DMS114 treated with DMSO at 0.1 percent for 48 hours (cell line): ENCODE data around the gene NPC1.
"Not testable (repeated sequence)": the region's sequence is repeated elsewhere in the genome, so short reads cannot be mapped to it uniquely, and the experiment has no call there.

Experiments
- DNase-seq: peaks from one replicate; lab custom pipeline; 2025; ENCODE audit not compliant: unreplicated experiment; lab: John Stamatoyannopoulos, UW

Gene NPC1

DNA sequence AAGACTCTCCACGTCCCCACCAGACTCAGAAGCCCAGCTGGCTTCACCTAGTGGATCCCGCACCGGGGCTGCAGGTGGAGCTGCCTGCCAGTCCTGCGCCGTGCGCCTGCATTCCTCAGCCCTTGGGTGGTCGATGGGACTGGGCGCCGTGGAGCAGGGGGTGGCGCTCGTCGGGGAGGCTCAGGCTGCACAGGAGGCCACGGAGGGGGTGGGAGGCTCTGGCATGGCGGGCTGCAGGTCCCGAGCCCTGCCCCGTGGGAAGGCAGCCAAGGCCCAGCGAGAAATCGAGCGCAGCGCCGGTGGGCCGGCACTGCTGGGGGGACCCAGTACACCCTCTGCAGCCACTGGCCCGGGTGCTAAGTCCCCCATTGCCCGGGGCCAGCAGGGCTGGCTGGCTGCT is 8.8 kb downstream of the NPC1 start:
- DNase-seq, result not testable (repeated sequence)

GRCh38 chr18:23575309-23575651 is 11.0 kb downstream of the NPC1 start:
- no peak for DNase-seq

- DNase-seq, result no peak
Observed at GRCh38 chr18:23574611-23575308, 11.5 kb downstream of the NPC1 start.

GRCh38 chr18:23573626-23574431 is 12.5 kb downstream of the NPC1 start:
- DNase-seq, result no peak

- no peak for DNase-seq
Observed at GRCh38 chr18:23573020-23573419, 13.3 kb downstream of the NPC1 start.

DNA sequence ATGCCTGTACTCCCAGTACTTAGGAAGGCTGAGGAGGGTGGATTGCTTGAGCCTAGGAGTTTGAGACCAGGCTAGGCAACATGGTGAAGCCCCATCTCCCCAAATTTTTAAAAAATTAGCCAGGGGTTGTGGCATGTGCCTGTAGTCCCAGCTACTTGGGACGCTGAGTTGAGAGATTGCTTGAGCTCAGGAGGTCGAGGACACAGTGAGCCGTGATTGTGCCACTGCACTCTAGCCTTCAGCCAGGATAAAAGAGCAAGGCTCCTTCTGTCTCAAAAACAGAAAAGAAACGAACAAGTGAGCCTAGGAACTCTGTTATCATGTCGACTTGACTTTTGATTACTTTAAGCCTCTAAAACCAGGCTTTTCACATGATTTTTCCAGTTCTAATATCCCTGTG is 13.7 kb downstream of the NPC1 start:
- no peak for DNase-seq

GRCh38 chr18:23572012-23572411 is 14.3 kb downstream of the NPC1 start:
- DNase-seq, result no peak

DNA sequence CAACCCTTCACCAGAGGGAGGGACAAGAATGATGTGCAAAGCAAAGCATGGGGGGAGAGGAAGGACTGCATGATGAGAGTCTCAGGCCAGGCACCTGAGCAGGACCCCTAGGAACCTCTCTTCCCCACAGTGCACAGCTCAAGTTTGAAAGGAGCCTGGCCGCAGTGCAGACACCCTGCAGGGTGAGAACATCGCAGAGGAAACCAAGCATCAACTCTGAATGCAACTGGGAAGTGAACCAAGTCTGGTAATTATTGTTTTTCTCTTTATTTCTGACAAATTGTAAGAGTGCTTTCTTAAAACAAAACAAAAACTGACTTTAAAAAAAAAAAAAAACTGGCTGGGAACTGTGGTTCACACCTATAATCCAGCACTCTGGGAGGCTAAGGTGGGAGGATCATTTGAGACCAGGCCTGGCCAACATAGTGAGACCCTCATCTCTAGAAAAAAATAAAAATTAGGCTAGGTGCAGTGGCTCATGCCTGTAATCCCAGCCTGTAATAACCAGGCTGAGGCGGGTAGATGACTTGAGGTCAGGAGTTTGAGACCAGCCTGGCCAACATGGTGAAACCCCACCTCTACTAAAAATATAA is 15.3 kb downstream of the NPC1 start:
- no peak for DNase-seq

- DNase-seq, result no peak
Observed at GRCh38 chr18:23569299-23570063, 16.8 kb downstream of the NPC1 start.

DNA sequence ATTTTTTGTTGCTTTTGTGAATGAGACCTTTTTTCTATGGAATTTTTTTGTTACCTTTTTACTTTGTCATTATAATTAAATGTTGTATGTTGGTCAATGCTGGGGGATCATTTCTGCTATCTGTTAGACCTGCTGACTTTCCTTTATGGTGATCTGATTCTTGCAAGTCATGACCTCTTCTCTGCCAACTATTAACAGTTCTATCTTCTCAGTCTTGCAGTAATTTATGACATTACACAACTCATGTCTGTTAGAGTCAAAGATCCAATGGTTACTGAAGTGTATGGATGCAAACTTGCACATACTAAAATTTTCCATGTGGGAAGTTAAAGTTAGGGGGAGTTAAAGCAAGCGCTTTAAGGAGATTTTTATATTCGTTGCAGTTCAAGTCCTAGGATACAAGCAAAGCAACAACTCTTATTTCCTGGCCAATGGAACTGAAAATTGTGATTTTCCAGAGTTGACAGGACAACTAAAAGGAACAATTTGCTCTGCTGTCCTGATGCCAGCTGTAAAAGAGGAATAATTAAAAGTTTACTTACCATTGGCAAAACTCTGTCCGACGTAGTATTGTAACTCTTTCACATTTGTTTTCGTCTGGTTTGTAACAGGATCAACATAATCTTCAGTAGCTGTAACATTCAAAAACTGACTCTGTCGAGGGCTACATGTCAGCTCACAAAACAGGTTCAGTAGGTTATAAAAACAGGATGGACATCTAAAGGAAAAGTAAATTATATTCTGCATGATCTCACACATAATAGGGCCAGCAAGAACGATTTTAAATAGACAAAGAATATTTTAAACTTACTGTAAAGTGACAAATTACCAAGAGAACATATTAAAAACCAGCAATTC is 17.8 kb downstream of the NPC1 start:
- DNase-seq, result no peak

- no peak for DNase-seq
Observed at GRCh38 chr18:23567671-23568070, 18.6 kb downstream of the NPC1 start.

GRCh38 chr18:23565916-23566547 is 20.3 kb downstream of the NPC1 start:
- DNase-seq, result no peak

DNA sequence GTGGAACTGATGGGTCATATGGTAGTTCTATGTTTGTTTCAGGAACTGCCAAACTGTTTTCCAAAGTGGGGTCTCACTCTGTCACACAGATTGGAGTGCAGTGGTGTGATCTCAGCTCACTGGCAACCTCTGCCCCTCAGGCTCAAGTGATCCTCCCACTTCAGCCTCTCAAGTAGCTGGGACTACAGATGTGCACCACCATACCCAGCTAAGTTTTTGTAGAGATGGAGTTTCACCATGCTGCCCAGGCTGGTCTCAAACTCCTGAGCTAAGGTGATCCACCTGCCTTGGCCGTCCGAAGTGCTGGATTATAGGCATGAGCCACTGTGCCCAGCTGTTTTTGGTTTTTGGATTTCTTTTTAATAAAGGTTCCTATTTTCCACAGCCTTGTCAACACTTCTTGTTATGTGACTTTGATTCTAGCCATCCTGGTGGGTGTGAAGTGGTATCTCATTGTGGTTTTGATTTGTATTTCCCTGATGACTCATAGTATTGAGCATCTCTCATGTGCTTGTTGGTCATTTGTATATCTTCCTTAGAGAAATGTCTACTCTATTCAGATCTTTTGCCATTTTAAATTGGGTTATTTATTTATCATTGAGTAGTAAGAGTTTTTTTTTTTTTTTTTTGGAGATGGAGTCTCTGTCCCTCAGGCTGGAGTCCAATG is 22.8 kb downstream of the NPC1 start:
- no peak for DNase-seq

- DNase-seq, result no peak
Observed at GRCh38 chr18:23560186-23560585, 26.1 kb downstream of the NPC1 start.

DNA sequence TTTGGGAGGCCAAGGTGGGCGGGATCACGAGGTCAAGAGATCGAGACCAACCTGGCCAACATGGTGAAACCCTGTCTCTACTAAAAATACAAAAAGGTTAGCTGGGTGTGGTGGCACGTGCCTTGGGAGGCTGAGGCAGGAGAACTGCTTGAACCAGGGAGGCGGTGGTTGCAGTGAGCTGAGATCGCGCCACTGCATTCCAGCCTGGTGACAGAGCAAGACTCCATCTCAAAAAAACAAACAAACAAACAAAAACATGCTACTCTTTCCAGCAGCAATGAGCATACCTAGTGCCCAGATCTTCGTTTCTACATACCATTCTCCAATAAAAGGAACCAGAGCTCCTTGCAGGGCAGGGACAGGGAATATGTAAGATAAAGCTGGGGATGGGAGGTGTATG is 28.8 kb downstream of the NPC1 start:
- not testable (repeated sequence) for DNase-seq

DNA sequence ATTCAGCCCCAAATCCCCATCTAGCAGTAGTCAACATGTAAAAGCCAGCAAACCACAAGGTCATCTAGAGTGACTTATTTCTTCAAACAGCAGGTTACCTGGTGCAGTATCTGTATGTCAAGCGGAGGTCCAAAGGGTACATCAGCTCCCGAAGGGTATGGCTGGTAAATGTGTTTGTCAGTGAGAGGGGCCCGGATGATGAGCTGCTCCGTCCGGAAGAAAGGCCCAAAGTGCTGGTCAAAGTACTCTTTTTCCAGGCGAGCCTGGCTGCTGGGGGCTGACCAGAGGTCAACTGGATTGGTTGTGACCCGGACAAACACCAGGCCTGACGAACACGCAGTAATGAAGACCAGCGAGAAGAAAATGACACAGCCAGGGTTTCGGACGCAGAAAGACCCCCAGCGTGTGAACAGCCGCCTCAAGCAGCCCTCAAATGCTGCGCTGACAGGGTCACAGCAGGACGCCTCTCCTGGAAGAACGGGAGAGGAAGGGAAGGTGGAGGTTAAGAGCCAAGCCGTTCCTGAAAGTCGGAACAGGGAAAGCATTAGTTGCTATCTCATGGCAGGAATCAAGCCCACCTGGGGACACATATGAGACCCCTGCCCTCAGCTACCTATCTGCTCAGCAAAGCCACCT is 30.0 kb downstream of the NPC1 start:
- no peak for DNase-seq

DNA sequence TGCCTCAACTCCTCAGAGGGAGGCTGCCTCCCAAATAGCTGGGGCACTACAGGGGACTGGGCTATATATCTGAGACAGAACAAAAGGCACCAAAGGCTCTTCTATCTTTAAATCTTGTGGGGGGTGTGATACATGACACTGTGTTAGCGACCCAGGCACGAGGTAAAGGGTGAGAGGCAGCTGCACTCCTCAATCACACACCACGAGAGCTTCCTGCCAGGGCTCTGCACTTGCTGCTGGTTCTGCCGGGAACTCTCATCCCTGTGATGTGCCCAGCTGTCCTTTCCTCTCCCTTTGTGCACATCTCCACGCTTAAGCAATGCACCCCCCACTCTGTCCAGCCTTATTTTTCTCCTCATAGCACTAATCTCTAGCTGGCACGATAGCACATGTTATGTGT is 32.4 kb downstream of the NPC1 start:
- no peak for DNase-seq

- DNase-seq, result no peak
Observed at GRCh38 chr18:23552505-23552904, 33.8 kb downstream of the NPC1 start.

DNA sequence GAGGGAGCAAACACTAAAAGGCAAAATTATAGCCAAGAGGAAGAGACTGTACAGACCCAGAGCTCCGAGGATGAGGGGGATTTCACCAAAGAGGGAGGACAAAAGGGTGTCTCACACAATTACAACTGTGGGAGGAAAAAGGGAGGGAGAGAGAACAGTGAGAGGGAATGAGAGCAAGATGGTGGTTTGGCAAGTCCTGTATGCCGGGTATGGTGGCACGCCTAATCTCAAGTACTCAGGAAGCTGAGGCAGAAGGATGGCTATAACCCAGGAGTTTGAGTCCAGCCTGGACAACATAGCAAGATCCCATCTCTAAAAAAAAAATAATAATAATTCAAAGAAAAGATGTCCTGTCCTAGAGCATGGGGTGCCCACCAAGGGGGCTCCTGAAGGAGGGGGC is 34.3 kb downstream of the NPC1 start:
- no peak for DNase-seq
